HepG2 (cell line): ENCODE measurements around the gene ALPK3. TPM values are rescaled to one million over a fixed set of nuclear protein-coding genes. Genes with fewer than 3 reads are reported as not detected.

Experiments used
- ATAC-seq: fragments of 200-7000 bp; cut with Tn5 transposase; 3 replicates; pipeline ENCODE4 v1.9.1; 2020; ENCODE audit warnings: mild to moderate bottlenecking, moderate library complexity
- BruUV-seq: library from RNA; stranded (reverse); fragments of 400-500 nt; replicated peaks from 2 replicates; lab custom pipeline; 2021; lab: Mats Ljungman, UMichigan
- CTCF ChIA-PET: fragments of 300-600 bp; formaldehyde crosslinking; extraction: SDS; loops from one replicate; lab custom pipeline; 2021; ENCODE audit warnings: low total read pairs, inconsistent platforms, low intra/inter-chr PET ratio; lab: Yijun Ruan, JAX
- POLR2A ChIA-PET: fragments of 350-600 bp; sonication (Branson Sonifier 250); formaldehyde crosslinking; loops from one replicate; lab custom pipeline; 2020; ENCODE audit warnings: antibody characterized with exemption, inconsistent platforms; lab: Yijun Ruan, JAX
- DNase-seq: peaks from one replicate; pipeline ENCODE4 v3.0.0-alpha.2; 2015; ENCODE audit warnings: low spot score
- FAIRE-seq: peaks from 3 replicates; lab custom pipeline; 2011; peaks lifted over from hg19 to GRCh38; lab: Jason Lieb, UNC
- H2AFZ ChIP-seq: one replicate; pipeline ENCODE4 v1.6.1; 2011; ENCODE audit warnings: low read length, inconsistent platforms
- H3K27ac ChIP-seq: fragments of 300-600 bp; 3 replicates; pipeline ENCODE4 v1.8.0; 2011; ENCODE audit warnings: mixed run types, mild to moderate bottlenecking, mixed read lengths, low read length, inconsistent platforms; ENCODE audit not compliant: insufficient read depth; ENCODE audit errors: extremely low read length
- H3K27me3 ChIP-seq, 2 experiments: fragments of 200-600 bp in 1 of 2; 2 replicates in 1 of 2; 3 replicates in 1 of 2; pipeline versions ENCODE4 v1.6.0 to v1.8.0; 2011; ENCODE audit warnings: low read length in 2 of 2, mild to moderate bottlenecking in 2 of 2, moderate library complexity in 2 of 2, inconsistent platforms in 1 of 2; ENCODE audit not compliant: insufficient read depth in 2 of 2, control insufficient read depth in 1 of 2
- H3K36me3 ChIP-seq, 2 experiments: fragments of 200-600 bp in 1 of 2; replicated peaks in 1 of 2; 2 replicates in 1 of 2; 3 replicates in 1 of 2; pipeline versions ENCODE4 v1.5.1 to v1.8.0; 2011; ENCODE audit warnings: low read length in 2 of 2, inconsistent platforms in 1 of 2; ENCODE audit not compliant: insufficient read depth in 2 of 2, control insufficient read depth in 1 of 2
- H3K4me1 ChIP-seq: 2 replicates; pipeline ENCODE4 v1.5.1; 2012; ENCODE audit warnings: low read length, inconsistent platforms; ENCODE audit not compliant: insufficient read depth
- H3K4me2 ChIP-seq: 2 replicates; pipeline ENCODE4 v1.6.0; 2011; ENCODE audit warnings: low read depth, low read length, inconsistent platforms
- H3K4me3 ChIP-seq, 3 experiments: fragments of 200-600 bp in 1 of 3; sonication (generic), shearing (Covaris generic) in 1 of 3; replicated peaks in 1 of 3; 2 replicates each; pipeline ENCODE4 v1.5.1; 2011 to 2016; ENCODE audit warnings: low read length in 3 of 3, inconsistent platforms in 2 of 3, low read depth in 2 of 3, mild to moderate bottlenecking in 2 of 3, control low read depth in 1 of 3, mixed read lengths in 1 of 3; ENCODE audit not compliant: insufficient read depth in 1 of 3
- H3K79me2 ChIP-seq: one replicate; pipeline ENCODE4 v1.6.1; 2011; ENCODE audit warnings: low read length, inconsistent platforms; ENCODE audit not compliant: insufficient read depth
- H3K9ac ChIP-seq: 2 replicates; pipeline ENCODE4 v1.6.0; 2011; ENCODE audit warnings: mild to moderate bottlenecking, low read depth, low read length, inconsistent platforms; ENCODE audit not compliant: insufficient read depth
- H3K9me3 ChIP-seq: 2 replicates; pipeline ENCODE4 v1.5.1; 2012; ENCODE audit warnings: mild to moderate bottlenecking, low read length
- H4K20me1 ChIP-seq: 2 replicates; pipeline ENCODE4 v1.6.0; 2011; ENCODE audit warnings: inconsistent platforms, mild to moderate bottlenecking, low read length, moderate library complexity; ENCODE audit not compliant: insufficient read depth
- AKAP8 ChIP-seq: sonication (generic); formaldehyde crosslinking; IDR thresholded peaks from 2 replicates; pipeline ENCODE4 v1.5.1; 2020; ENCODE audit warnings: mild to moderate bottlenecking, missing genetic modification reagents
- CBX2 ChIP-seq, 2 experiments: fragments of 200-600 bp in 1 of 2; sonication (generic); formaldehyde crosslinking in 1 of 2; IDR thresholded peaks; 2 replicates each; pipeline versions ENCODE4 v1.7.0 to v1.8.1; 2018 to 2022; ENCODE audit warnings: low read depth in 2 of 2, low read length in 1 of 2, mild to moderate bottlenecking in 1 of 2, missing genetic modification reagents in 1 of 2
- FOSL1 ChIP-seq: sonication (generic); formaldehyde crosslinking; IDR thresholded peaks from 2 replicates; pipeline ENCODE4 v1.9.0; 2021; ENCODE audit warnings: missing genetic modification reagents, borderline replicate concordance
- FOXJ3 ChIP-seq: sonication (generic); formaldehyde crosslinking; IDR thresholded peaks from 2 replicates; pipeline ENCODE4 v1.4.0; 2020; ENCODE audit warnings: missing genetic modification reagents, mild to moderate bottlenecking, borderline replicate concordance
- ZNF17 ChIP-seq: sonication (generic); formaldehyde crosslinking; IDR thresholded peaks from 2 replicates; pipeline ENCODE4 v1.5.0; 2020; ENCODE audit warnings: mild to moderate bottlenecking, missing genetic modification reagents
- ZNF747 ChIP-seq: sonication (generic); formaldehyde crosslinking; IDR thresholded peaks from 2 replicates; pipeline ENCODE4 v1.8.1; 2023; ENCODE audit warnings: missing genetic modification reagents, mild to moderate bottlenecking, borderline replicate concordance
- ZSCAN12 ChIP-seq: sonication (generic); formaldehyde crosslinking; IDR thresholded peaks from 2 replicates; pipeline ENCODE4 v1.9.0; 2021; ENCODE audit warnings: mild to moderate bottlenecking, missing genetic modification reagents
- WGBS: methylation state at CpG from one replicate; pipeline ENCODE4 v1.1.6; 2017; ENCODE audit warnings: low lambda C conversion rate; 5-methylcytosine and 5-hydroxymethylcytosine counted together
- in situ Hi-C: cut with HindIII; loops from 2 replicates; pipeline ENCODE4 v1.10.0; 2017; ENCODE audit warnings: low pct_unique_long_range_greater_than_20kb; ENCODE audit not compliant: extremely low pct_ligation_motif_present
- intact Hi-C: fragments of 100-400 bp; cut with micrococcal nuclease; formaldehyde crosslinking; loops from one replicate; pipeline ENCODE4 v1.10.0; 2022; ENCODE audit not compliant: unreplicated experiment
- polyA plus RNA-seq, 8 experiments: library from polyadenylated mRNA; depleted of rRNA in 3 of 8; stranded (reverse) in 7 of 8; unstranded in 1 of 8; fragments of >200 nt; fragmentation: Illumina TruSeq in 4 of 8; extraction: Trizol in 4 of 8; gene quantifications; 2 replicates each; pipeline versions ENCODE4 v1.2.1 to v1.2.3, GENCODE V29; 2011 to 2016; ENCODE audit warnings: low read depth in 4 of 8, missing spikeins in 1 of 8, mixed read lengths in 1 of 8; ENCODE audit not compliant: insufficient read depth in 1 of 8
- total RNA-seq, 5 experiments: library from RNA; depleted of rRNA; stranded (reverse); fragments of >200 nt; fragmentation: Illumina TruSeq; extraction: Trizol; gene quantifications; 2 replicates each; pipeline ENCODE4 v1.2.3, GENCODE V29; 2016; ENCODE audit warnings: low read depth in 1 of 5
- TF ChIP-seq, protein P1 (sequence below): sonication (generic); formaldehyde crosslinking; IDR thresholded peaks from 2 replicates; pipeline ENCODE4 v1.8.0; 2022; ENCODE audit warnings: mild to moderate bottlenecking, missing genetic modification reagents
- TF ChIP-seq, protein P2 (sequence below): sonication (generic); formaldehyde crosslinking; IDR thresholded peaks from 2 replicates; pipeline ENCODE4 v1.4.0; 2020; ENCODE audit warnings: mild to moderate bottlenecking, missing genetic modification reagents
- TF ChIP-seq, protein P3 (sequence below): sonication (generic); formaldehyde crosslinking; IDR thresholded peaks from 2 replicates; pipeline ENCODE4 v1.5.1; 2020; ENCODE audit warnings: mild to moderate bottlenecking, missing genetic modification reagents, borderline replicate concordance
- TF ChIP-seq, protein P4 (sequence below): sonication (generic); formaldehyde crosslinking; IDR thresholded peaks from 2 replicates; pipeline ENCODE4 v1.8.1; 2023; ENCODE audit warnings: mild to moderate bottlenecking, missing genetic modification reagents

Gene ALPK3
- total and polyA plus RNA-seq, 2 of the 13 experiments (the other 11 are each of a cell fraction or from before 2014, with no cell fraction given), result 0.04 to 0.42 TPM

DNA sequence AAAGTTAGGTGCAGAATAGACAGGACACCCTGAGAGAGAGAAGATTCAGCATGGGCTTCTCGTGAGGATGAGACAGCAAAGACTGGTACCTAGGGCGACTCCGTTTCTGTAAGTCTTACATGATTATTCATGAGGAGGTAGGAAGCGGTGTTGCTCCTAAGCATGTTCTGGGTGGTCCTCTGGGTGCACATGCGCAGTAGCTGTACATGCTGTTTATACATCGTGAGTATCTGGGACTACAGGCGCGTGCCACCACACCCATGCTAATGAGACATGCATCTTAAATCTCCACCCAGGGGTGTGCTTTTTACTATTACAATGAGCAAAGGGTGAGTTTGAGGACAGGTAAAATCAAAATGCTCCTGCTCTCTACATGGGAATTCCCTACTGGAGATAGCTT is 12.3 kb downstream of the ALPK3 start:
- ChIA-PET POLR2A (no interaction called here), CTCF (no interaction called here)
- H3K9me3 ChIP-seq, result no peaks in the 10 kb centered on the region
- H3K27ac ChIP-seq, result no peak overlapping the region
- in situ Hi-C loops, result loop anchor here (5.0 to 25.0 kb wide), 3 partner anchors 98 to 333 kb away; no protein-coding TSS in a partner anchor
- no peaks in the 10 kb centered on the region for H3K79me2 ChIP-seq
- no peak overlapping the region for H3K9ac ChIP-seq
- peaks cover 14% of the 10 kb centered on the region for H3K4me1 ChIP-seq
- ATAC-seq (no peak), DNase-seq (no peak), FAIRE-seq (no peak)
- WGBS, result 63% methylated on average over 8 of the region's 8 CpGs
- BruUV-seq, result no TSS peak
- intact Hi-C loops, result loop anchor here (10.0 kb wide), 1 partner anchor 45 kb away; no protein-coding TSS in a partner anchor
- H3K36me3 ChIP-seq, result no peaks in the 10 kb centered on the region
- no peaks in the 10 kb centered on the region for H4K20me1 ChIP-seq
- peaks cover 0 to 4% of the 10 kb centered on the region in 2 experiments; a peak in 3 of 5 replicates for H3K27me3 ChIP-seq
- TF ChIP-seq FOXJ3 (CRISPR knock-in tag) (no peak), FOSL1 (CRISPR knock-in tag) (no peak), ZNF17 (CRISPR knock-in tag) (no peak), ZSCAN12 (CRISPR knock-in tag) (no peak), CBX2 (IDR thresholded peaks at IDR 0.05; ENCODE audit: low read depth, low read length) (no peak), CBX2 (CRISPR knock-in tag; IDR thresholded peaks at IDR 0.05; ENCODE audit: low read depth) (no peak), AKAP8 (CRISPR knock-in tag) (no peak), ZNF747 (CRISPR knock-in tag) (no peak)
- TF ChIP-seq, protein P1, sequence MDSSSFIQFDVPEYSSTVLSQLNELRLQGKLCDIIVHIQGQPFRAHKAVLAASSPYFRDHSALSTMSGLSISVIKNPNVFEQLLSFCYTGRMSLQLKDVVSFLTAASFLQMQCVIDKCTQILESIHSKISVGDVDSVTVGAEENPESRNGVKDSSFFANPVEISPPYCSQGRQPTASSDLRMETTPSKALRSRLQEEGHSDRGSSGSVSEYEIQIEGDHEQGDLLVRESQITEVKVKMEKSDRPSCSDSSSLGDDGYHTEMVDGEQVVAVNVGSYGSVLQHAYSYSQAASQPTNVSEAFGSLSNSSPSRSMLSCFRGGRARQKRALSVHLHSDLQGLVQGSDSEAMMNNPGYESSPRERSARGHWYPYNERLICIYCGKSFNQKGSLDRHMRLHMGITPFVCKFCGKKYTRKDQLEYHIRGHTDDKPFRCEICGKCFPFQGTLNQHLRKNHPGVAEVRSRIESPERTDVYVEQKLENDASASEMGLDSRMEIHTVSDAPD, result no peak
- TF ChIP-seq, protein P2, sequence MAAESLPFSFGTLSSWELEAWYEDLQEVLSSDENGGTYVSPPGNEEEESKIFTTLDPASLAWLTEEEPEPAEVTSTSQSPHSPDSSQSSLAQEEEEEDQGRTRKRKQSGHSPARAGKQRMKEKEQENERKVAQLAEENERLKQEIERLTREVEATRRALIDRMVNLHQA (CRISPR knock-in tag), result no peak
- TF ChIP-seq, protein P3, sequence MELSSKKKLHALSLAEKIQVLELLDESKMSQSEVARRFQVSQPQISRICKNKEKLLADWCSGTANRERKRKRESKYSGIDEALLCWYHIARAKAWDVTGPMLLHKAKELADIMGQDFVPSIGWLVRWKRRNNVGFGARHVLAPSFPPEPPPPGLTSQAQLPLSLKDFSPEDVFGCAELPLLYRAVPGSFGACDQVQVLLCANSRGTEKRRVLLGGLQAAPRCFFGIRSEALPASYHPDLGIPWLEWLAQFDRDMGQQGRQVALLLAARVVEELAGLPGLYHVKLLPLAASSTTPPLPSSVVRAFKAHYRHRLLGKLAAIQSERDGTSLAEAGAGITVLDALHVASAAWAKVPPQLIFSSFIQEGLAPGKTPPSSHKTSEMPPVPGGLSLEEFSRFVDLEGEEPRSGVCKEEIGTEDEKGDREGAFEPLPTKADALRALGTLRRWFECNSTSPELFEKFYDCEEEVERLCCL, result no peak
- TF ChIP-seq, protein P4, sequence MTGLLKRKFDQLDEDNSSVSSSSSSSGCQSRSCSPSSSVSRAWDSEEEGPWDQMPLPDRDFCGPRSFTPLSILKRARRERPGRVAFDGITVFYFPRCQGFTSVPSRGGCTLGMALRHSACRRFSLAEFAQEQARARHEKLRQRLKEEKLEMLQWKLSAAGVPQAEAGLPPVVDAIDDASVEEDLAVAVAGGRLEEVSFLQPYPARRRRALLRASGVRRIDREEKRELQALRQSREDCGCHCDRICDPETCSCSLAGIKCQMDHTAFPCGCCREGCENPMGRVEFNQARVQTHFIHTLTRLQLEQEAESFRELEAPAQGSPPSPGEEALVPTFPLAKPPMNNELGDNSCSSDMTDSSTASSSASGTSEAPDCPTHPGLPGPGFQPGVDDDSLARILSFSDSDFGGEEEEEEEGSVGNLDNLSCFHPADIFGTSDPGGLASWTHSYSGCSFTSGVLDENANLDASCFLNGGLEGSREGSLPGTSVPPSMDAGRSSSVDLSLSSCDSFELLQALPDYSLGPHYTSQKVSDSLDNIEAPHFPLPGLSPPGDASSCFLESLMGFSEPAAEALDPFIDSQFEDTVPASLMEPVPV (CRISPR knock-in tag), result no peak
- H3K4me3 ChIP-seq, result no peak overlapping the region
- H2AFZ ChIP-seq, result no peak overlapping the region
- no peak overlapping the region for H3K4me2 ChIP-seq
